AG20443 (cell line): ENCODE data around the gene PDE6G.

Experiments
- DNase-seq: peaks from one replicate; pipeline ENCODE4 v3.0.0; 2012; ENCODE audit warnings: low spot score, mixed read lengths

PDE6G gene

DNA sequence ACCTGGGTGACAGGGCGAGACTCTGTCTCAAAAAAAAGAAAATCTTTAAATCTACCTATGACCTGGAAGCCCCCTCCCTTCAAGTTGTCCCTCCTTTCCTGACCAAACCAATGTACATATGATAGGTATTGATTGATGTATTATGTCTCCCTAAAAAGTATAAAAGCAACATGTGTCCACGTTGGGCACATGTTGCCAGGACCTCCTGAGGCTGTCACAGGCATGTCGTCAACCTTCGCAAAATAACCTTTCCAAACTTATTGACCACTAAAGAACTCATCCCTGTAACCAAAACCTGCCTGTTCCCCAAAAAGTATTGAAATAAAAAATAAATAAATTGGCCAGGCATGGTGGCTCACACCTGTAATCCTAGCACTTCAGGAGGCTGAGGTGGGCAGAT, 5.7 kb upstream of the PDE6G start:
- DNase-seq, result no peak

DNA sequence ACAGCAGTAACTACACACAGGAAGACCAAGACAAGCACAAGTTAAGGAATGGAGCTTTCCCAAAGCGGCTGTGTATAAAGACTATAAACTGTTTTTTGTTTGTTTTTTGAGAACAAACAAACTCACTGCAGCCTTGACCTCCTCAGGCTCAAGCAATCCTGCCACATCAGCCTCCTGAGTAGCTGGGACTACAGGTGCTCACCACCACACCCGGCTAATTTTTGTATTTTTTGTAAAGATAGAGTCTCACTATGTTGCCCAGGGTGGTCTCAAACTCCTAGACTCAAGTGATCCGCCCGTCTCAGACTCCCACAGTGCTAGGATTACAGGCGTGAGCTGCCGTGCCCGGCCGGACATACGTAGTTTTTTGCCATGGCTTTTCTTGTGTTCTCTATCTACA, 4.1 kb upstream of the PDE6G start:
- DNase-seq, result no peak

DNA sequence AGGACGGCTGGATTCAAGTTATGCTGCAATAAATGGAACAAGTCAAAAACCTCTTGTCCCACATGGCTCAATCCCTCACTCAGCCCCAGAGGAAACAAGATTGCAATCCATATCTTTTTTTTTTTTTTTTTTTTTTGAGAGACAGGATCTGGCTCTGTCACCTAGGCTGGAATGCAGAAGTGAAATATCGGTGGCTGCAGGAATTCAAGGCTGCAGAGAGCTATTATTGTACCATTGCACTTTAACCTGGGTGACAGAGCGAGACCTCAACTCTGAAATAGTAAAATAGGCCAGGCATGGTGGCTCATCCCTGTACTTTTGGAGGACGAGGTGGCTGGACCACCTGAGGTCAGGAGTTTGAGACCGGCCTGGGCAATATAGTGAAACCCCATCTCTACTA, 2.7 kb upstream of the PDE6G start:
- no peak for DNase-seq

DNA sequence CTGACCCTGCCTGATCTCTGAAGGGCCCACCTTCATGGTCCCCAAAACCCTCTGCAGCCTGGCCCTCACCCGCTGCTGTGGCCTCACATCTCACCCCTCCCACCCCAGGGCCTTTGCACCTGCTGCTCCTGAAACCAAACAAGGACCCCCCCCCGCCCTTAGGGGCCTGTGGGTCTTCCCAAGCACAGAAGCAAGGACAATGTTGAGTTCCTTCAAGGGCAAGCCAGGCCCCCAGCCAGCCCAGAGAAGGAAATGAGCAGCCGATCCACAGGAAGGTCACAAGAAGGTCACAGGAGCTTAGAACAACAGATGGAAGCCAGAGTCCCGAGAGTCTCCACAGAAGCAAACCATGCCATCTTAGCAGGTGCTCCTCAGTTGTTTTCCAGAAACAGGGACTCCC, 493 bp upstream of the PDE6G start:
- DNase-seq, result no peak

DNA sequence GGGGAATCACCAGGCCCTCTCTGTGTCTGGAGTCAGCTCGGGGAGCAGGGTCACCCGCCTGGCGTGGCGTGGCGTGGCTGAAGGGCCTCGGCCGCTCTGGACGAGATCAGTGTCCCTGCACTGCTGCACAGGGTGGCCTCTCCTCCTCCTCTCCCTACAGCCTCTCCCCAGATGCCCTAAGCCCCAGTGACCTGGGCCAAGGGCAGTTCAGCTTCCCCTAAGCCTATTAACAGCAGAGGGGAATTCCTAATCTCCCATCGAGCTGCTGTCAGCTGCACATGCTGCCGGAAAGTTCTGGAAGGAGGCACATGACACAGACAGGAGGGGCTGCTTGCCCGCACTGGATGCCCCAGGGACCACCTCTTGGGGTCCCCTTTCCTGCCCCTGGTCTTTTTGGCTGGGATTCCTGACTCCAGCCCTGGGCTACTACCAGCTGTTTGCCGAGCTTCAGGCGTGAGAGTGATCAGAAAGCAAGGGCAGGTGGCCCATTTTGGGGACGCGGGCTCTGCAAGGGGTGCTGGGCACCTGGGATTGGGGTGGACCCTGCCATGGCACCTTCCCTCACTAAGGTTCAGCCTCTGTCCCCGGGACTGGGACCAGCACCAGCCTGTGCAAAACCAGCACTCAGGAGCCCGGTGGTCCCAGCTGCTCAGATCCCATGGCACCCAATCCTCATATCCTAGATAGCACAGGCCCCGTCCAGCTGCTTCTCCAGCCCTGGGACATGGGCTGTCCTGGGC, 794 bp downstream of the PDE6G start:
- no peak for DNase-seq

DNA sequence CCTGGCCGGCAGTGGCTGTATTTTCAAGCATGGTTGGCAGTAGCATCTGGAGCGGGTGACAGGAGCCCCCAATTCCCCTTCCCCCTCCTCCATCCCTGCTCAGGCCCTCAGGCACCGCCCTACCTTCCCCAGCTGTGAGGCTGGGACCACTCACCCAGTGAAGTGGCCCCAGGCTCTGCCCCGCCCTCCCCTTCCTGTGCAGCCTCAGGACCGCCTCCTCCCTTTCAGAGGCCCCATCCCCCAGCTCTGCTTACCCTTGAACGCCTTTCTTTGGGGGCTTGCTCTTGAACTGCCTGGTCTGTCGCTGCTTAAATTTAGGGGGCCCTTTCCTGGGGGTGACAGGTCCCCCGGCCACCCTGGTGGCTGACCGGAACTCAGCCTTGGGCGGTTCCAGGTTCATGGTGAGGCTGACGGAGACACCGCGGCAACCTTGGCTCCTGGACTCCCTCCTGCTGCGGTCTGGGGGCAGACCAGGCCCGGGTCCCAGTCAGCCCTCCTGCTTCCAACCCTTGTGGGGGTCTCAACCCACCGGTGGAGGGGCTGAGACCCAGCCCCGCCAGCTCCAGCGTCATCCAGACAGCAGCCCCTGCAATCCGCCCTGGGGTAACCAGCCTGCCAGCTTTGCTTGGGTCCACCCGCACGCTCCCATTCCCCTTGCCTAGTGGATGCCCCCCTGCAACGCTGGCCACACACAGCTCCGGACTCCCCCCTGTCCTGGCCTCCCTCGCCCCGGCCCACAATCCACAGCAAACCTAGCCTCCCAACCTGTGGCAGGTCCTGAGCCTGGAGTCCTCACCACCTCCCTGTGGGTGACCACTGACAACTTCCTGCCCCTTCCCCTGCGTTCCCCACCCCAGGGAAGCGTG, 3.2 kb downstream of the PDE6G start:
- DNase-seq, result no peak

- peak; percentile 90 for DNase-seq
These were observed 4.7 kb downstream of the PDE6G start for GRCh38 chr17:81651692-81652091.

DNA sequence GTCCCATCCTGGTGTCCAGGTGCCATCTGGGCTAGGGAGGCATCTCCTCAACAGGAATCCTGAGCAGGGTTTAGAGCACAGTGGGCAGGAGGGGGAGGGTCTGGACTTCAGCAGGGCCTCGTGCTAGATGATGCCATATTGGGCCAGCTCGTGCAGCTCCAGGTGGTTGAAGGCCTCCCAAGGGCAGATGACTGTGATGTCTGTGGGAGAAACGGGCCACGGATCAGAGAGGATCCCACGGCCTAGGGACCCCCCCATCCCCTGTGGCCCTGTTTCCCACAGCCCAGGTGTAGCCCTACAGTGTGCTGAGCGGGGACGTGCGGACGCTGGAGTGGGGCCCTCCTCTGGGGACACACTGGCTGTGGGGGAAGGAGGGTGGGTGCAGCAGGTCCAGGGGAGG, 5.4 kb downstream of the PDE6G start:
- no peak for DNase-seq

DNA sequence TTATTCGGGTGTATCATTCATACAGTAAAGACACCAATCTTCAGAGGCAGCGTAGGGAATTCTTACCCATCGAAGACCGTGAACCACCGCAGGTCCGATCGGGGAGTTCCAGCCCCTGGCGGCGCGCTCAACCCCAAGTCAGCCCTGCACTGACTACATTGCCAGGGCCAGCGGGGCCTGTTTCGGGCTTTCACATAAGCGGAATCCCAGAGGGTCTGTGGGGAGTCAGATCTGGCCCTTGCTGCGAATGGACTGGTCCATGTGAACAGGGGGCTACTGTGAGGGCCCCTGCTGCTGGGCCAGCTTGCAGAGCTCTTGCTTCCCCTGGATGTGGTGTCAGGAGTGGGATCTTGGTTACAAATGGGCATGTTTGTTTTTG, 7.6 kb downstream of the PDE6G start:
- no peak for DNase-seq

- peak; percentile 47 for DNase-seq
These were observed 8.2 kb downstream of the PDE6G start for GRCh38 chr17:81648013-81648706.

- DNase-seq, result no peak
These were observed 8.7 kb downstream of the PDE6G start for GRCh38 chr17:81647640-81648012.

DNA sequence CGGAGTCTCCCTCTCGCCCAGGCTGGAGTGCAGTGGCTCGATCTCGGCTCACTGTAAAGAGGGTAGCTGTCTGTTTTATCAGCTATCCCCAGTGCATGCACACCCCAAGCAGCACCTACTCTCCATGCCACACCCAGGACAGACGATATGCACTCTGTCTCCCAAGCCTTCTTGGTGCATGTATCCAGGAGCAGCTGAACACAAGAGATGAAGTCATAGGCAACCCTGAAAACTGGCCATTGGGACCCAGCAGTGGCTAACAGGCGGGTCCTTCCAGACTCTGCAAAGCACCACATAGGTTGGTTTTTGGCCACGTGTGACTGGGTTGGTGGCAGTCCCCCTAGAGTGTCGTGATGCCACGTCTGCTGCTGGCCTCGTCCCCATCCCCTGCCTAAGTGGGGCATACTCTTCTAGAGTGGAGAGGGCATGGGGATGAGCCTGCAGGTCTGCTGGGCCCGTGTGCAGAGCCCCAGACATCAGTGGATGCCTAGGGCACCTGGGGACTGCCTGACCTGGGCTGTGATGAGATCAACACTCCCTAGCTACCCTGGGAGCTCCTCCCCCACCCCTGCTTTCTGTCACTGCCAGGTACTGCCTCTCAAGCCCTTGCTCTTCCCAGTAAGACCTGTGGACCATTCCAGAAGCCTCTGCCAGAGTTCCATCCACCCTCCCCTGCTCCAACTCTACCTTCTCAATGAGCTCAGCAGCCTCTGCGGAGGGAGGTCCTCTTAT, 9.3 kb downstream of the PDE6G start:
- no peak for DNase-seq

DNA sequence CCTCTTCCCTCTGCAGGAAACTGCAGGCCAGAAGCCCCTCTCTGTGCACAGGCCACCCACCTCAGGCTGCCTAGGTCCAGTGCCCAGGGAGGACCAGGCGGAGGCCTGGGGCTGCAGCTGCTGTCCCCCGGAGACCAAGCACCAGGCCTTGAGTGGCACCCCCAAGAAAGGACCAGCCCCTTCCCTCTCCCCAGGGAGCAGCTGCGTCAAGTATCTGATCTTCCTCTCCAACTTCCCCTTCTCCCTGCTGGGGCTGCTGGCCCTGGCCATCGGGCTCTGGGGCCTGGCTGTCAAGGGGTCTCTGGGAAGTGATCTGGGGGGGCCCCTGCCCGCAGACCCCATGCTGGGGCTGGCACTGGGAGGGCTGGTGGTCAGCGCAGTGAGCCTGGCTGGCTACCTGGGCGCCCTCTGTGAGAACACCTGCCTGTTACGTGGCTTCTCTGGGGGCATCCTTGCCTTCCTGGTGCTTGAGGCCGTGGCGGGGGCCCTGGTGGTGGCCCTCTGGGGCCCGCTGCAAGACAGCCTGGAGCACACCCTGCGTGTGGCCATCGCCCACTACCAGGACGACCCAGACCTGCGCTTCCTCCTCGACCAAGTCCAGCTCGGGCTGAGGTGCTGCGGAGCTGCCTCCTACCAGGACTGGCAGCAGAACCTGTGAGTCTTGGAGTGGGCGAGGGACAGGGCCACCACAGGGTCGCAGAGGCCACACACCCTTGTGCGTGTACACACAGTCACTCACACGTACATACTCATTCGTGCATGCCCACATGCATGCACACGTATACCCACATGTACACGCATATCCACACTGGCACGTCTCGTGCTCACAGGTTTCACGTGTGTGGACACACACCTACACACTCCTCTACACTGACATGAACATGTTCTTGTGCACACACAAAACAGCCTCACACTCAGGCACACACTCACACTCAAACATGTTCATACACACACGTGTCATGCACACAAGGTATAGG, 11.1 kb downstream of the PDE6G start:
- no peak for DNase-seq

DNA sequence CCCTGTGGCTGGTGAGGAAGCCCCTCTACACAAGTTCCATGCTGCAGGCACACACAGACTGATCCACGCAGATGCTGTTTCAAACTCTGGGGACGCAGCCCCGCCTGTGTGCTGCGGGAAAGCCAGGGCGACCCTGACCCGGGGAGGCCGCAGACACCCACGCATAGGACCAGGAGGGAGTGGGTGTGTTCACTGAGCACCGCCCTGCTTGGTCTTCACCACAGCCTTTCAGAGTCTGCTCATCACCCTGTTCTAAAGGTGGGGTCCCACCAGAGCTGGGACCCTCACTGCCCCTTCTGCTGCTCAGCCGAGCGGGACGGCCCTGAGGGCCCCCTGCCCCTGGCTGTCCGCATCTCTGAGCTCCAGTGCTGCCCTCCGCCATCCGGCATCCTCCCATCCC, 11.8 kb downstream of the PDE6G start:
- DNase-seq, result no peak

DNA sequence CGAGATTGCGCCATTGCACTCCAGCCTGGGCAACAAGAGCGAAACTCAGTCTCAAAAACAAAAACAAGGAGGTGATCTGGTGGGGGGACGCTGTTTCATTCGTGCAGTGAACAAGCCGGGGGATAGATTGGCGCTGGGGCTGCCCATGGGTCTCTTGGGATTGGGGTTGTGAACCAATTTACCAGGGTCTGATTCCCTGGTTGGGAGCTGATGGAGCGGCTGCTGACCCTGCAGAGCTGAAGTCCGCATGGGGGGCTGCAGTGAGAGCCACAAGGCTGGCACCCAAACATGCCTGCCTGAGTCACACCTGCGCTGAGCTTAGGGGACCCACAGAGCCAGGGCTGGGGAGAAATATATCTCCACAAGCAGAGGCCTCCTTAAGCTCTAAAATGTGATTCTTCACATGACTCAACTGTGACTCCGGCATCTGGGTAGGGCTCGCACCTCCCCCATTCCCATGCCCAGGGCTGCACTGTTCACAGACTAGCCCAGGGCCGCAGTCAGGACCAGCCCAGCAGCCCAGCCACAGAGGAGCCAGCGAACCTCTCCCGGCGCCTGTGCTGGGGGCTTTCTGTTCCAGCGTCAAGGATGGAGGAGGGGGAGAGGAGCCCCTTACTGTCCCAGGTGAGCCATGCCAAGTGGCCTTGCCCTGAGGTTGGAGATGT, 14.4 kb downstream of the PDE6G start:
- peak; percentile 94 for DNase-seq

- DNase-seq, result no peak
These were observed 16.3 kb downstream of the PDE6G start for GRCh38 chr17:81640011-81640410.

DNA sequence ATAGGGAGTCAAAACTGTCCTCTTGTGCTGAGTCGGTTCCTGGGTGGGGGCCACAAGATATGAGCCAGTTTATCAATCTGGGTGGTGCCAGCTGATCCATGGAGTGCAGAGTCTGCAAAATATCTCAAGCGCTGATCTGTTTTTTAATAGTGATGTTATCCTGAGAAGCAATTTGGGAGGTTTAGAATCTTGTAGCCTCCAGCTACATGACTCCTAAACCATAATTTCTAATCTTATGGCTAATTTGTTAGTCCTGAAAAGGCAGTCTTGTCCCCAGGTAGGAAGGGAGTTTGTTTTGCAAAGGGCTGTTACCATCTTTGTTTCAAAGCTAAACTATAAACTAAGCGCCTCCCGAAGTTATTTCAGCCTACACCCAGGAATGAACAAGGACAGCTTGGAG, 17.7 kb downstream of the PDE6G start:
- DNase-seq, result no peak

- DNase-seq, result peak; percentile 100
These were observed 19.6 kb downstream of the PDE6G start, which contains the start of the genes NPLOC4 and TSPAN10 for GRCh38 chr17:81636505-81637288. TSS of gene NPLOC4 (minus strand) at chr17:81637112. CDS start at chr17:81636930, 182 bp downstream. TSS of gene TSPAN10 (plus strand) at chr17:81637196. CDS start at chr17:81642413, 5,217 bp downstream.

GRCh38 chr17:81635973-81636504, 20.3 kb downstream of the PDE6G start:
- DNase-seq, result no peak
